ENCODE results near the gene MRPL14.
"Not testable (repeated sequence)": the region's sequence is repeated elsewhere in the genome, so short reads cannot be mapped to it uniquely, and the experiment has no call there.

The MRPL14 gene

DNA sequence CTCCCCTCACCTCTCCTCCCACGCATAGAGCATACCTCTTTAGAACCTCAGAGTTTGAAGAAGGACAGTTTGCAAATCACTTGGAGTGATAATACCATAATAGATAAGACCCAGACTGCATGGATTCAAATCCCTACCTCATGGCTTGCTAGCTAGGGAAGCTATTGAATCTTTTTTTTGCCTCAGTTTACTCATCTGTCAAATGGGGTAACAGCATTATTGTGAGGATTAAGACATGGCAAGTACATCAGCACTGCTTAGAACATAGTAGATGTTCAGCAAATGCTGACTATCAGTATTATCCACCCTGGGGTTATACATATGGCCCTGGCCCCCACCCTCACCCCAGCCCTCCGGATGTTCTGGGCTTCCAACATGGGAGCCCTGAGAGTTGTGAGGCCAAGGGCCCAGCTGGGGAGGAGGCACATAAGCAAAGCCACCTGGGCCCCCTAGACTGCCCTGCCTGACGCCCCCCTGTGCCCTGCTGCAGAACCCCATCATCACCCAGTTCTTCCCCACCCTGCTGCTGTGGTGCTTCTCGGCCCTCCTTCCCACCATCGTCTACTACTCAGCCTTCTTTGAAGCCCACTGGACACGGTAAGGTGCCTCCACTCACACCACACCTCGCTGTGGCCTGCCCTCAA lies 22.2 kb upstream of the MRPL14 start:
- no peak for DNase-seq

DNA sequence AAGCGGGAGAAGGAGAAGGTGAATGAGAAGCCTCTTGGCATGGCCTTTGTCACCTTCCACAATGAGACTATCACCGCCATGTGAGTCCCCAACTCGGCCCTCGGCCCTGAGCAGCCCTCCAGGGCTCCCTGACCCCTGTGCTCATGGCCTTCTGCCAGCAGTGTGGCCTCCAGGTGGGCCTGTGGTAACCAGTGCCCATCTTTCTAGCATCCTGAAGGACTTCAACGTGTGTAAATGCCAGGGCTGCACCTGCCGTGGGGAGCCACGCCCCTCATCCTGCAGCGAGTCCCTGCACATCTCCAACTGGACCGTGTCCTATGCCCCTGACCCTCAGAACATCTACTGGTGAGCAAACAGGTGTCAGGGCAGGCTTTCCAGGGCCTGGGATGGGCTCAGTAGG lies 21.1 kb upstream of the MRPL14 start:
- DNase-seq: no peak

DNA sequence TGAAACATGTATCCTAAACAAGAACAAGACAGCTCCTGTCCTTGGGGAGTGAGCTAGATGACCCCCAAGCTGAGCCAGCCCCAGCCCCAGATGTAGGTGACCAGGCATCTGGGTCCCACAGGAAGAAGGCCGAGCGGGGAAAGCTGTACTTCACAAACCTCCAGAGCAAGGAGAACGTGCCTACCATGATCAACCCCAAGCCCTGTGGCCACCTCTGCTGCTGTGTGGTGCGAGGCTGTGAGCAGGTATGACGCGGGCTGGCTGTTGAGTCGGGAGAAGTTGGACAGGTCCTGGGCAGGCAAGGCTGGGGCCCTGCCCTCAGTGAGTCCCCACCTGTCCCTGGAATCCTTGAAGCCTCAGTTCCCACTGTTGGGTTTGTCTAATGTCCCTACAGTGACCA lies 20.0 kb upstream of the MRPL14 start:
- no peak for DNase-seq

DNA sequence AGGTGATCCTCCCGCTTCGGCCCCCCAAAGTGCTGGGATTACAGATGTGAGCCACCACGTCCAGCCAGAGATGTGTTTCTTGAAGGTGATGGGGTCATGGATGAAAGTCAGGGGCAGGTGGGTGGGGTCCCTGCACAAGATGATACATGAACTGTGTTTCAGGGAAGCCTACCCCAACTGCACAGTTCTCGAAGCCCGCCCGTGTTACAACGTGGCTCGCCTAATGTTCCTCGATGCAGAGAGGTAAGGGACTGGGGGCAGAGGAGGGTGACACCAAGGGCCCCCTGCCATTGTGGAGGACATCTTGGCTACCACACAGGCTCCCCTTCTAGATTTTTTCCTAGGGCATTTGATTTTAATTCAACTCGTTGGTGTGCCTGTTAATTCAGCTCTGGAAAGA lies 19.4 kb upstream of the MRPL14 start:
- DNase-seq: no peak

DNA sequence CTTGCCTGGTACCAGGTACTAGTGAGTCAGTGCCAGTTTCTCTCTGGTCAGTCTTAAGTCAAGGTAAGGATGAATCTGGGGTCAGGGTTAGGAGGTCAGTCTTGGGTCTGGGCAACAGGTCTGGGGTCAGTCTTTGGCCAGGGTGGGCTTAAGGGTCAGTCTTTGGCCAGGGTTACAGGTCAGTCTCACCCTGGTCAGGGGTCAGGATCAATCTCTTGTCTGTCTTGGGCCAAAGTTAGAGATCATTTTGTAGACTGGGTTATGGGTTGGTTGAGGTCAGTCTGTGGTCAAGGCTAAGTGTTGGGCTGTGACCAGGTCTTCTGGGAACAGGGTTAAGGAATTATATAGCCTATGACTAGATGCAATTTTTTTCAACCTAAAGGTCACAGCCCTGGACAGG lies 18.6 kb upstream of the MRPL14 start:
- no peak for DNase-seq

DNA sequence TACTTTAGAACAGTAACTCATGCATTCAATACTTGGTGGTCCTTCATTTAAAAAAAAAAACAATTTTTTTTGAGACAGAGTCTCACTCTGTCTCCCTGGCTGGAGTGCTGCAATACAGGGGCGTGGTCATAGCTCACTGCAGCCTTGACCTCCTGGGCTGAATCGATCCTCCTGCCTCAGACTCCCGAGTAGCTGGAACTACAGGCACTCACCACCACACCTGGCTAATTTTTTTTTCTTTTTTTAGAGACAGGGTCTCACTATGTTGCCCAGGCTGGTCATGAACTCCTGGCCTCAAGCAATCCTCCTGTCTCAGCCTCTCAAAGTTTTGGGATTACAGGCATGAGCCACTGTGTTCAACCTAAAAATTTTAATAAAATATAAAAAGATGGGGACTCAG lies 17.3 kb upstream of the MRPL14 start:
- not testable (repeated sequence) for DNase-seq

DNA sequence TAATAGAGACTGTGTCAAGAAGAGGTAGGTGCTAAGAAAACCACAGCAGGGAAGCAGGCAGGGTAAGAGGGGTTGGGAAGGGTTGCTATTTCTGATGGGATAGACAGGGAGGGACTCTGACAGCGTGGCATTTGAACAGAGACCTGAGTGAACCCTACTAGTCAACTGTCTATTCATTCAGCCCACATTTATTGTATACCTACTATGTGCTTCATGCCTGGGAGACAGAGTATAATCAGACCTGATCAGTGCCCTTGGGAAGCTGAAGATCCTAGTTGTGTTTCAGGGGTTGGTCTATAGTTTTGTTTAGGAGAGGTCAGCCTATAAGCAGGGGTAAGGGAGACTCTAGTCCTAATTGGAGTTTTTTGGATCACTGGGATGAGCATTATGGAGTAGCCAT lies 16.5 kb upstream of the MRPL14 start:
- DNase-seq: no peak

DNA sequence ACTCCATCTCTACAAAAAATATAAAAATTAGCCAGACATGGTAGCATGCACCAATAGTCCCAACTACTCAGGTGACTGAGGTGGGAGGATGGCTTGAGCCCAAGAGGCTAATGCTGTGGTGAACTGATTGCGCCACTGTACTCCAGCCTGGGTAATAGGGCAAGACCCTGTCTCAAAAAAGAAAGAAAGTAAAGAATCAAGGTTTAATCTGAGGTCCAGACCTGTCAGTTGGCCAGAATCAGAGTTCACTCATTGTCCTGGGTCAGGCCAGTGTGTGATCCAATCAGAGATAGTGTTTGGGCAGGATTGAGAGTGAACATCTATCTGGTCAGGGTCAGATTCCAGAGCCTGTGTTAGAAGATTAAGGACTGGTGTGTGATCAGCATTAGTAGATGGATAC lies 15.6 kb upstream of the MRPL14 start:
- DNase-seq: no peak

DNA sequence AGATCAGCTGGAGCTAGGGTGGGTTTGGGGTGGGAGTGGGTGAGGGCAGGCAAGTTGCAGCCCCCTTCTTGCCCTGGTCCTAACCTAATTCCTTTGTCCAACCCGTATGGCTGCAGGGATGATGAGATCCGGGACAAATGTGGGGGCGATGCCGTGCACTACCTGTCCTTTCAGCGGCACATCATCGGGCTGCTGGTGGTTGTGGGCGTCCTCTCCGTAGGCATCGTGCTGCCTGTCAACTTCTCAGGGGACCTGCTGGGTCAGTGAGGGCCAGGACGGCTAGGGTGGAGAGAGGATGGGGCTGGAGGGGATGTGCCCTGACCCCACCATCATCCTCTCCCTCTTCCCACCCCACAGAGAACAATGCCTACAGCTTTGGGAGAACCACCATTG lies 12.1 kb upstream of the MRPL14 start:
- no peak for DNase-seq

DNA sequence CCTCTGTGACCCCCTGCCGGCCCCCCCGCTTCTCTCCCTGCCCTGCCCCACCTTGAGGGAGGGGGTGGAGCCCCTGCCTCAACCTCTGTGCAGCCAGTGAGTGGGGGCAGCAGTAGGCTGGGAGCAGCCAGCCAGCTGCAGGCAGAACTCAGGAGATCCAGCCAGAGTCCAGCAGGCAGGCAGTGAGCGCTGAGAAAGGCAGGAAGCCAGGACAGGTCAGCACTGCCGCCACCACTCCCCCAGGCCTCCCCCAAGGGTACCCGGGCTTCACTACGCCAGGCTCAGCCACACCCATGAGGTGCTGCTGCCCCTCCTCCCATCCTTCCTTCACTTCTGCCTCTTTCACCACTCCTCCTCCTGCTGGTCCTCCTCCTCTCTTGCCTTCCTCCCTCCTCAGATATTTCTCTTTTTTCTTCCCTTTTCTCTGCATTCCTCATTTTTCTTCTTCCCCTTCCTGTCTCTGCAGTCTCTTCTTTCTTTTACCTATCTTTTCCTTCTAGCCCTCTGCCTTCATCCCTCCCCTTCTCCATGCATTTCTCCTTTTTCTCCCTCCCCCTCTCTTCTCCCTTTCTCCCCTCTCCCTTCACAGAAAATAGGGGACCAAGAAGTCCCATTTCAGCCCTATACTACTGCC lies 11.6 kb upstream of the MRPL14 start:
- DNase-seq: no peak

DNA sequence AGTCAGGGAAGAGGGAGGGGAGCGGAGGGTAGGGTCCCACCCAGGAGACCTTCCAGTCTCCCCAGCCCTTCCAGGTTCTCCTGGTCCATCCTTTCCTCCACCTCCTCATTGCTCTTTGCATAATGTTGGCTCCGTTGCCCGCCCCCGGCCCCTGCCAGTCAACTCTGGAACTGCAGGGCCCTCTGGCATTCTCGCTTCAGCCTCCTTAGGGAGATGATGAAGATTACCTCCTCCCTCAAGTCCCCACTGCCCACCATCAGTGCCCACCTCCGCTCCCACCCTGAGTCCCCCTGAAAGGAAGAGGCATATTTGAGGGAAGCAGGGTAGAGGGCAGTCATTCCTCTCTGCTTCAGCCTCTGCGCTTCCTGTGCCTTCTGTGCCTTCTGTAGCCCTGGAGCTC lies 8.6 kb upstream of the MRPL14 start:
- no peak for DNase-seq

DNA sequence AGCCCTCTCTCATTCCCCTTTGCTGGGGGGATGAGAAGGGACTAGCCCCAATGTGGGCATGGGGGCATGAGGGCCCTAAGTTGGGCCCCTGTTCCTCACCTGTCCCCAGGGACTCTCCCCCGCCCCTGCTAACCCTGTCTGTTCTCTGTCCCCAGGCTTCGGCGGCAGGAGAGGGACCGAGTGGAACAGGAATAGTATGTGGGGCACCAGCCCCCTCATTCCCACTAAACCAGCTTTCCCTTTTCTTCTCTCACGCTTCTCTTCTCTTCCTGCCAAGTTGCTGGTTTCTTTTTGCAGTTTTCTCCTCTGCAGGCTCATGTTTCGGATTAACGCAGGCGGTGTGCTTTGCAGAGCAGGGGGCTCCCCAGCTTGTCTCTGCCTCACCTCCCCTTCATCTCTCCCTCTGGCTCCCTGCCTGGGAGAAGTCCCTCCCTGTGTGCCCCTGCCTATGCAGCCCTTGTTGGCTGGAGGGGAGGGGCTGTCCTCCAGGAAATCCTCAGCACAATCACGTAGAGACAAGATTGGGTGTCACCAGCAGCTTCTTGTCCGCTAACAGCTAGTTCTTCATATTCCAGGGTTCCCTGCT lies 8.0 kb upstream of the MRPL14 start:
- no peak for DNase-seq

DNA sequence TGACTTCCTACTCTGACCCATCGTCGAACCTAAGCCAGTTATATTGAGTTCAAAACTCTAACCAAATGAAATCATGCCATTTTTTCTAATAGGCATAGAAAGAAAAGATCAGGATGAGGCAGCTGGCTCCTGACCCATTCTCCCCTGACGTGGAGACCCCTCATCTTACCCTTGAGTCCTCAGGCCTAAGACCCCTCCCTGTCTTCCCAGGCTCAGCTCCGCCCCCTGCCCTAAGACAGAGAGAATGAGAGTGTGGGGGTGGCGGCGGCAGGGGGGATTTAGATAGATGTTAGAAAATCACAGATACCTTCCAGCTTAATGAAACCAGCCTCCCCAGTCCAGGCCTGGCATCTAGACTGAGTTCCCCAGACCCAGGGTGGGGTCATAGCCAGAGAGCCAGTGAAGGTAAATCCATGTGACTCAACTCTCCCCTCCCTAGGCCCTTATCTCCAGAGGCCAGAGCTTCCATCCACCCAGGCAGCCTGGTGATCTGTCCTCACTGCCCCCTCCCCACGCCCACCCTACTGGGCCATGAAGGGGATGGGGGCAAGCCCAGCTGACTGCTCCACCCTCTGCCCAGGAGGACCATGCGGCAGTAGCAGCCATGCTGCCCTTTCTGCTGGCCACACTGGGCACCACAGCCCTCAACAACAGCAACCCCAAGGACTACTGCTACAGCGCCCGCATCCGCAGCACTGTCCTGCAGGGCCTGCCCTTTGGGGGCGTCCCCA lies 6.9 kb upstream of the MRPL14 start:
- DNase-seq: no peak

DNA sequence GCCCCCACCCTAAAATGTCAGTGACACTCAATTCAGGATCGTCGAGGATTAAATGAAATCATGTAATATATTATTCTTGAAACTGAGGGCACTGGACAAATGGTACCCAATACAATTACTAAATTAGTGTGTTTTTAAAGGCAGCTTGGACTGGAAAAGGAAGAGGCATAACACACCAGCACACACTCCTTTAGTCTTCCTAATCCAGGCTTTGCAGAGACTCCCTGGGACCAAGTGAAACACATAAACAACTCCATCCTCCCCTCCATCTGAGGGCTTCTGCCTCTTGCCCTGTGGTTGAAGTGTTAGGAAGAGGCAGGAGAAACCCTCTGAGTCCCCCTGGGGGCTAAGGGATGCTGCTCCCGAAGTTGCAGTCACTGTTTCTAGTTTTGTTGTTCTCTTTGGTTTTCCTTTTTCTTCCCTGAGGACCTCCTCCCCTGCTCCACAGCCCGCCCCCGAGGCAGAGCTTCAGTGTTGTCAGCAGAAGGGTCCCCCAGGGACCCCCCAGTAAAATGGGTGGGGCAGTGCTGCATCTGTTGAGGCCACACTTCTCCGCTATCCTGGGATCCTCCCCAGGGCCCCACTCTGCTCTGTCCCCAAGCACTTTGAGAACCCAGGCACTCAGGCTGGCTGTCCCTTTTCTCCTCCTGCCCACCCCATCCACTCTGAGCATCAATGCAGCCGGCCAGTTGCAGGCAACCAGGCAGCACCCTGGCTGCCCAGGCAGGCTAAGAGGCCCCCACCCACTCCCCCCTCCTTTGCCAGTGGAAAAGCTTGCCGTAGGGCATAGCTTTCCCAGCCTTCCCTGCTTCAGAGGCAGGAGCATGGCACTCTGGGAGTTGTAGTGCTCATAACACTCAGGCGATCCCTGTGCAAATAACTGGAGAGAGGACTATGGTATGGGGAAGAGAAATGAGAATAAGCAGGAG lies 6.0 kb upstream of the MRPL14 start:
- no peak for DNase-seq

DNA sequence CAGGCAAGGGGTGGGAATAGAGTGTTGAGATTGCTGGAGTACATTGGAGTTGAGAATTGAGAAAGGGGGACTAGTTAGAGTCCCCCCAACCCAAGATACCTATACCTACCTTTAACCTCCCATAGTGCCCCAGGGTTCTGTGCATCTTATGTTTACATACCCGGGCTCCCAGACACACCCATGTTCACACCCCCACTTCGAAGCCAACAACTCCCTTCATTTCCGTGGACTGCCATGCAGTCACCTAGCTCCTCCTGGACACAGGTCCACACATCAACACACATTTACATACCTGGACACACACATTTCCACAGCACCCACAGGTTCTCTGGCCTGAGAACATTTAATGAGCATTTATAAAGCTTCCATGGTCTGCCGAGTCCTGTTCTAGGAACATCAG lies 5.2 kb upstream of the MRPL14 start:
- no peak for DNase-seq

DNA sequence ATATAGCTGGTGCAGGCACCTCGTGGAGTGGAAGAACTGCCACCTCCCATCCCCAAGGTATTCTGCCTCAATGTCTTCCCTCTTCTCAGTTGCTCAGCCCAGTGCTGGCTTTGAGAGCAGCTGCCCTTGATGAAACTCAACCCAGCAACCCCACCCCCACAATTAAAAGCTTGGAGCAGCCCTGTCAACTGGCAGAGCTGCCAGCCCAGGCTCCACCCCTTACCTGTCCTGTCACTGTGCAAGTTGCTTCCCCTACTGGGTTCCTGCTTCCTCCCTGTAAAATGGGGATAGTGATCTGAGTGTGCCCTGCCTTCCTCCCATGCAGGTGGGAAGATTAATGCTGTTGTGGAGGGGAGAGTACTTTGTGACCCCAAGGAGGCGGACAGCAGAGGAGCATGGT lies 4.6 kb upstream of the MRPL14 start:
- DNase-seq: no peak

DNA sequence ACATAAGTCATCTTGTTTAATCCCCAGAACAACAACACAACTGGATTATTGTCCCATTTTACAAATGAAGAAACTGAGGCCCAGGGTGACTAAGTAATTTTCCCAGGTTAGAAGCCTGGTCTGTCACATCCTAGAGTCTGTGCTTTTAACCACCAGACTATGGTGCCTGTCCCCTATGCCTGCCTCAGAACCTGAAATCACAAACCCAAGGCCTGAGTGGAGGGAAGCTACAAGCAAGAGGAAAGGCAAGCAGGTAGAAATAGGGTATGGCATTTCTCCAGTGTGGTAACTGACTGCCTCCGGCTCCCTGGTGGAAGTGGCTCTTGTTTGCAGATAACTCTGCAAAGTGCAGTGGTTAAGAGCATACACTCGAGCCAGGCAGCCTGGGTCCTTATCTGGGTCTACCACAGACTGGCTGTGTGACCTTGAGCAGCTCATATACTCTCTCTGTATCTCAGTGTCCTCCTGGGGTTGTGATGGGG lies 2.6 kb upstream of the MRPL14 start:
- no peak for DNase-seq

DNA sequence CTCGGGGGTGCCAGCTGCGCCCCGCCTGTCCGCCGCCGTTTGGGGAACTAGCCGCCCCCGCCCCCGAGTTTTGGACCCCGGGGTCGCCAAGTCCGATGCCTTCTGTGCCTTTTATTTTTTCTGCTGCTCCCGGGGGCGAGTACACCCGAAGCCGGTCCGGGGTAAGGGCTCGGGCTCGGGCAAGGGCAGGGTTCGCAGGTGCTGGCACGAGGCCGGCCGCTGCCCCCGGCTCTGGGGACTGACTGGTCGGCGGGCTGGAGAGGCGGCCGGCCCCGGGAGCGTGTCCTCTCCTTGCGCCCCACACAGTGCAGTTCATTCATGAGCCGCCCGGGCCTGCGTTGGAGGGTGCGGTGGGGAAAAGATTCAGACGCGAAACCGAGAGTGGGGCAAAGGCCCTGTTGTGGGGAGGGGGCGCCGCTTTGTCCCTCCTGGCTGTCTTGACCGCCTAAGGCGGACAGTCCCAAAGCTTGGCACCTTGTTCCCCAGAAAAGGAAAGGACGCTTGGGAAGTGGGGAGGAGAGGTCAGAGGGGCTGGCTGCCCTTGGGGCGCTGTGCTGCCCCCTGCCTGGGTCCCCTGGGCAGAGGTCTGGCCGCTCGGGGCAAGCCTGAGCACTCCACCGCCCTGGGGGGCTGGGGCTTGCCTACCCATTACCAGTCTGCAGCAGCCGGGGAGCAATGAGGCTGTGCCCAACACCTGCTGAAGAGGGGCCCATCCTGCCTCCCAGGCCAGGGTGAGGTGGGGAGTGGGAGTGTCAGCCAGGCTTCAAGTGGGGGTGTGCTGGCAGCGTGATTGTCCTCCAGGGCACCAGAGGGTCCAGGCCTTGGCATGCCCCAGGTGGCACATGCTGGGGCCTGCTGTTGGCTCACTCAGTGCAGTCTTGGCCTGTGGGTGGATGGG lies 1.0 kb upstream of the MRPL14 start:
- DNase-seq: no peak

DNA sequence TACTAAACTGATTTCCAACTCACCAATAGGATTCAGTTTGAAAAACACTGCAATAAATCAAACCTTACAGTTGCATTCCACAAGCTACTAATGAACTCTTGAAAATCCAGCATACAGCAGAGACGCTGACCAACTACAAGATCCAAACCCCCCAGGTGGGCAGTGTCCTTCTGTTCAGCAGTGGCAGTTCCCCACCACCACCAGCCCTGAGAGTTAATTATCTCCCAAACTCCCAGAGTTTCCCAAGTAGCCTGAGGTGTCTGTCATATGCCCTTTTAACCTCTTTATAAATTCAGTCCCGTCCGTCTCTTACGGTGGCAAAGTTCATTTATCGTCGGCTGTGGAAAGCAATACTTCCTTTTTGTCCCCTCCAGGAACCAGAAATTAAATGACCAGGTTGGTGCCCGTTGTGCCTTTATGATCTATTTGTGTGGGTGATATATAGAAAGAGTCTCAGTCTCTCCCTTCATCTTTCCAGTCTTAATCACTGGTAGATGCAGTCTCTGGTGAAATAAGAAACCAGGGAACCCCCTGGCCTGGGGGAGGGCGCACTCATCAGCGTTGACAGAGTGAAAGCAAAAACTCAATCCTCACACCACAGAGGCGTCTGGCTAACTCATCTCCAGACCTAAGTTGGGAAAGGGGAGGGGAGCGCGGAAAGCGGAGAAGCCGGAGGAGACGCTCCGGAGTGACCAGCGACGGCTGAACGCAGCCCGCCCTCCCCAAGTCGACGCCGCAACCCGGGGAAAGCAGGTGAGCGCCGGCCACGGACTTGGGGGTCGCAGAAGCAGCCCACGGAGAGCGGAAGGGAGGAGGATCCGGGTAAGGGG lies 717 bp downstream of the MRPL14 start:
- DNase-seq: no peak

DNA sequence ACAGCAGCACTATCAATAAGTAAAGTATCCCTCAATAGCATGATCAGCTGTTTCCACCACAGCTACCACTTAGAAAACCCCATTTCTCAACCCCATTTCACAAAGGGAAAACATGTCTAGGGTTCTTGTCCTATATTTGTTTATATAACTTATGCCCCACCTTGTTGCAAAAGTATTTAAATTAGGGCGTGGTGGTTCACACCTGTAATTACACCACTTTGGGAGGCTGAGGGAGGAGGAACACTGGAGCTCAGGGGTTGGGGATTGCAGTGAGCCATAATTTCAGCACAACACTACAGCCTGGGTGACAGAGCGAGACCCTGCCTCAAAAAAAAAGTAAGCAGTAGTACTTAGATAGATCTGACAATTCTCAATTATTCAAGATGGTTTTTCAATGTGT lies 3.7 kb downstream of the MRPL14 start:
- DNase-seq: no peak

DNA sequence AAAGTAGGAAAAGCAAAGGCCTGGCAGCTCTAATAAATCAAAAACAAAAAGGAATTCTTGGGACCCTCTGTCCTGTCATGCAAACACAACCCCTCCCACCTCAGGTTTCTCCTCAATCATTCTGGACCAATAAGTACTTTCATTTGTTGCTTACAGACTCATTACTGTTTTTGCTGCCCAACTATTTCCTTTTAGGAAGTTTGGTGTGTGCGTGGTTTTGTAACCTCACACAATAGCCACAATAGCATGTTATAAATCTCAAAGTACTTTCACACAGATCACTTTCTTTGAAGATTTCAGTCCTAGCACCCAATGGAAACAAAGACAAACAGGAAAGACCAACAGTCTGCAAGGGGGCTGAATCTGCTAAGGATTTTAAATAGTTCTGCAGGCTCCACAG lies 4.5 kb downstream of the MRPL14 start:
- DNase-seq: no peak
